ENCODE measurements around the gene CDH2.
"Not testable (repeated sequence)": the region's sequence is repeated elsewhere in the genome, so short reads cannot be mapped to it uniquely, and the experiment has no call there.

CDH2 gene

GRCh38 chr18:27952741-27953140 lies 224.2 kb downstream of the CDH2 start:
- no peak overlapping the region for H3K27ac Mint-ChIP-seq
- H3K9me3 Mint-ChIP-seq = peaks cover 9% of the 10 kb centered on the region
- no peak for DNase-seq (ENCODE audit: low spot score in 2 of 2)
- H3K4me3 Mint-ChIP-seq = no peak overlapping the region
- H3K4me1 Mint-ChIP-seq = no peaks in the 10 kb centered on the region
- ATAC-seq = no peak
- H3K36me3 Mint-ChIP-seq = no peaks in the 10 kb centered on the region

- no peaks in the 10 kb centered on the region for H3K4me1 Mint-ChIP-seq
- DNase-seq (ENCODE audit: low spot score in 2 of 2) (no peak), ATAC-seq (no peak)
- H3K27ac Mint-ChIP-seq = no peak overlapping the region
- H3K9me3 Mint-ChIP-seq = peaks cover 9% of the 10 kb centered on the region
- no peaks in the 10 kb centered on the region for H3K36me3 Mint-ChIP-seq
- H3K4me3 Mint-ChIP-seq = no peak overlapping the region
These were observed 226.2 kb downstream of the CDH2 start for GRCh38 chr18:27950648-27951228.

GRCh38 chr18:27948986-27949385 lies 227.9 kb downstream of the CDH2 start:
- no peak for ATAC-seq
- Mint-ChIP-seq H3K9me3 (peaks cover 9% of the 10 kb centered on the region), H3K27ac (no peak overlapping the region), H3K4me1 (no peaks in the 10 kb centered on the region), H3K36me3 (no peaks in the 10 kb centered on the region), H3K4me3 (no peak overlapping the region)
- no peak for DNase-seq (ENCODE audit: low spot score in 2 of 2)

- Mint-ChIP-seq H3K36me3 (no peaks in the 10 kb centered on the region), H3K9me3 (peaks cover 4% of the 10 kb centered on the region), H3K4me3 (no peak overlapping the region), H3K4me1 (no peaks in the 10 kb centered on the region), H3K27ac (no peak overlapping the region)
- DNase-seq (ENCODE audit: low spot score in 2 of 2) = no peak
- no peak for ATAC-seq
These were observed 234.2 kb downstream of the CDH2 start for GRCh38 chr18:27942706-27943105.

- no peaks in the 10 kb centered on the region for H3K4me1 Mint-ChIP-seq
- DNase-seq (ENCODE audit: low spot score in 2 of 2) = no peak
- no peak overlapping the region for H3K4me3 Mint-ChIP-seq
- no peak overlapping the region for H3K27ac Mint-ChIP-seq
- peaks cover 10% of the 10 kb centered on the region for H3K9me3 Mint-ChIP-seq
- ATAC-seq = no peak
- no peaks in the 10 kb centered on the region for H3K36me3 Mint-ChIP-seq
These were observed 245.4 kb downstream of the CDH2 start for GRCh38 chr18:27931535-27931934.

- DNase-seq (ENCODE audit: low spot score in 2 of 2) = no peak
- H3K9me3 Mint-ChIP-seq = peaks cover 9% of the 10 kb centered on the region
- H3K27ac Mint-ChIP-seq = no peak overlapping the region
- H3K4me3 Mint-ChIP-seq = no peak overlapping the region
- no peaks in the 10 kb centered on the region for H3K4me1 Mint-ChIP-seq
- no peaks in the 10 kb centered on the region for H3K36me3 Mint-ChIP-seq
- ATAC-seq = no peak
These were observed 254.2 kb downstream of the CDH2 start for GRCh38 chr18:27922780-27923179.

- H3K4me3 Mint-ChIP-seq = no peak overlapping the region
These were observed 254.8 kb downstream of the CDH2 start for GRCh38 chr18:27921904-27922751.

GRCh38 chr18:27921392-27921791 lies 255.5 kb downstream of the CDH2 start:
- no peaks in the 10 kb centered on the region for H3K36me3 Mint-ChIP-seq
- H3K4me3 Mint-ChIP-seq = no peak overlapping the region
- H3K27ac Mint-ChIP-seq = no peak overlapping the region
- ATAC-seq = no peak
- no peak for DNase-seq (ENCODE audit: low spot score in 2 of 2)
- H3K4me1 Mint-ChIP-seq = no peaks in the 10 kb centered on the region
- peaks cover 13% of the 10 kb centered on the region for H3K9me3 Mint-ChIP-seq

More at GRCh38 chr18:27921904-27922751, 254.8 kb downstream of the CDH2 start:
- ATAC-seq (no peak), DNase-seq (ENCODE audit: low spot score in 2 of 2) (no peak)
- no peak overlapping the region for H3K27ac Mint-ChIP-seq
- H3K9me3 Mint-ChIP-seq = peaks cover 13% of the 10 kb centered on the region
- H3K4me1 Mint-ChIP-seq = no peaks in the 10 kb centered on the region
- no peaks in the 10 kb centered on the region for H3K36me3 Mint-ChIP-seq

GRCh38 chr18:27920836-27921235 lies 256.1 kb downstream of the CDH2 start:
- DNase-seq (ENCODE audit: low spot score in 2 of 2) (no peak), ATAC-seq (no peak)
- peaks cover 13% of the 10 kb centered on the region for H3K9me3 Mint-ChIP-seq
- H3K36me3 Mint-ChIP-seq = no peaks in the 10 kb centered on the region
- H3K4me1 Mint-ChIP-seq = no peaks in the 10 kb centered on the region
- H3K27ac Mint-ChIP-seq = no peak overlapping the region
- H3K4me3 Mint-ChIP-seq = no peak overlapping the region

GRCh38 chr18:27906189-27906588 lies 270.7 kb downstream of the CDH2 start:
- DNase-seq (ENCODE audit: low spot score in 2 of 2); H3K27ac Mint-ChIP-seq; ATAC-seq; H3K4me3 Mint-ChIP-seq; H3K36me3 Mint-ChIP-seq; H3K4me1 Mint-ChIP-seq: not testable (repeated sequence)
- peaks cover 16% of the 10 kb centered on the region for H3K9me3 Mint-ChIP-seq

GRCh38 chr18:27903906-27904305 lies 273.0 kb downstream of the CDH2 start:
- H3K27ac Mint-ChIP-seq = no peak overlapping the region
- ATAC-seq (no peak), DNase-seq (ENCODE audit: low spot score in 2 of 2) (no peak)
- H3K9me3 Mint-ChIP-seq = peaks cover 16% of the 10 kb centered on the region
- H3K4me1 Mint-ChIP-seq = no peaks in the 10 kb centered on the region
- H3K36me3 Mint-ChIP-seq = no peaks in the 10 kb centered on the region
- H3K4me3 Mint-ChIP-seq = no peak overlapping the region

GRCh38 chr18:27901424-27902226 lies 275.3 kb downstream of the CDH2 start:
- Mint-ChIP-seq H3K4me1 (no peaks in the 10 kb centered on the region), H3K9me3 (peaks cover 14% of the 10 kb centered on the region), H3K4me3 (no peak overlapping the region), H3K36me3 (no peaks in the 10 kb centered on the region), H3K27ac (no peak overlapping the region)
- DNase-seq (ENCODE audit: low spot score in 2 of 2) (no peak), ATAC-seq (no peak)

Data from stimulated activated effector memory CD8-positive, alpha-beta T cell treated with anti-CD3 and anti-CD28 coated beads, Interleukin-12 subunit alpha, Interleukin-12 subunit beta, amount 100 ng/mL, for 72 hours (primary cell).